22Rv1 (cell line): ENCODE measurements around the gene CDH8.

Source experiments
- H3K27ac ChIP-seq: fragments of 450-650 bp; 2 replicates; pipeline ENCODE4 v1.5.1; 2017
- CTCF ChIP-seq: fragments of 450-650 bp; IDR thresholded peaks from 2 replicates; pipeline ENCODE4 v1.5.1; 2017; ENCODE audit warnings: mild to moderate bottlenecking
- ZFX ChIP-seq: fragments of 450-650 bp; IDR thresholded peaks from 2 replicates; pipeline ENCODE4 v1.6.1; 2017; ENCODE audit warnings: antibody characterized with exemption, borderline replicate concordance

The CDH8 gene

GRCh38 chr16:62018301-62019060 lies 17.8 kb downstream of the CDH8 start:
- H3K27ac ChIP-seq, result no peak overlapping the region
- TF ChIP-seq ZFX, result no peak

GRCh38 chr16:62014319-62014923 lies 21.8 kb downstream of the CDH8 start:
- H3K27ac ChIP-seq, result no peak overlapping the region

GRCh38 chr16:62010186-62010585 lies 26.1 kb downstream of the CDH8 start:
- TF ChIP-seq ZFX, result no peak
- H3K27ac ChIP-seq, result no peak overlapping the region

More at GRCh38 chr16:62014319-62014923, 21.8 kb downstream of the CDH8 start:
- no peak for TF ChIP-seq ZFX

- H3K27ac ChIP-seq, result no peak overlapping the region
- TF ChIP-seq CTCF, result no peak
- no peak for TF ChIP-seq ZFX
These were observed 37.8 kb downstream of the CDH8 start for GRCh38 chr16:61998460-61998859.

- H3K27ac ChIP-seq, result no peak overlapping the region
- TF ChIP-seq CTCF (no peak), ZFX (no peak)
These were observed 43.1 kb downstream of the CDH8 start for GRCh38 chr16:61993108-61993507.

GRCh38 chr16:61987474-61988012 lies 48.7 kb downstream of the CDH8 start:
- H3K27ac ChIP-seq, result no peak overlapping the region
- TF ChIP-seq ZFX (no peak), CTCF (no peak)

- TF ChIP-seq CTCF, result no peak
- TF ChIP-seq ZFX, result no peak
- H3K27ac ChIP-seq, result no peak overlapping the region
These were observed 67.2 kb downstream of the CDH8 start for GRCh38 chr16:61969077-61969382.

GRCh38 chr16:61968242-61969076 lies 67.8 kb downstream of the CDH8 start:
- TF ChIP-seq CTCF, result no peak
- TF ChIP-seq ZFX, result no peak
- H3K27ac ChIP-seq, result no peak overlapping the region
